NCI-H1417 treated with DMSO at 0.1 percent for 48 hours (cell line): ENCODE measurements around the gene GBP7.
"Not testable (repeated sequence)": the region's sequence is repeated elsewhere in the genome, so short reads cannot be mapped to it uniquely, and the experiment has no call there.

ENCODE experiments used
- DNase-seq: peaks from one replicate; lab custom pipeline; 2025; lab: John Stamatoyannopoulos, UW

Gene GBP7, protein sequence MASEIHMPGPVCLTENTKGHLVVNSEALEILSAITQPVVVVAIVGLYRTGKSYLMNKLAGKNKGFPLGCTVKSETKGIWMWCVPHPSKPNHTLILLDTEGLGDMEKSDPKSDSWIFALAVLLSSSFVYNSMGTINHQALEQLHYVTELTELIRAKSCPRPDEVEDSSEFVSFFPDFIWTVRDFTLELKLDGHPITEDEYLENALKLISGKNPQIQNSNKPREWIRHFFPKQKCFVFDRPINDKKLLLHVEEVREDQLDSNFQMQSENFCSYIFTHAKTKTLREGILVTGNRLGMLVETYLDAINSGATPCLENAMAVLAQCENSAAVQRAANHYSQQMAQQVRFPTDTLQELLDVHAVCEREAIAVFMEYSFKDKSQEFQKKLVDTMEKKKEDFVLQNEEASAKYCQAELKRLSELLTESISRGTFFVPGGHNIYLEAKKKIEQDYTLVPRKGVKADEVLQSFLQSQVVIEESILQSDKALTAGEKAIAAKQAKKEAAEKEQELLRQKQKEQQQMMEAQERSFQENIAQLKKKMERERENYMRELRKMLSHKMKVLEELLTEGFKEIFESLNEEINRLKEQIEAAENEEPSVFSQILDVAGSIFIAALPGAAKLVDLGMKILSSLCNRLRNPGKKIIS

GRCh38 chr1:89175601-89176256, at the start of gene GBP7:
Gene GBP7, minus strand, starts transcription at chr1:89176003. Its CDS starts 4,068 bp downstream, at chr1:89171935.
- no peak for DNase-seq

DNA sequence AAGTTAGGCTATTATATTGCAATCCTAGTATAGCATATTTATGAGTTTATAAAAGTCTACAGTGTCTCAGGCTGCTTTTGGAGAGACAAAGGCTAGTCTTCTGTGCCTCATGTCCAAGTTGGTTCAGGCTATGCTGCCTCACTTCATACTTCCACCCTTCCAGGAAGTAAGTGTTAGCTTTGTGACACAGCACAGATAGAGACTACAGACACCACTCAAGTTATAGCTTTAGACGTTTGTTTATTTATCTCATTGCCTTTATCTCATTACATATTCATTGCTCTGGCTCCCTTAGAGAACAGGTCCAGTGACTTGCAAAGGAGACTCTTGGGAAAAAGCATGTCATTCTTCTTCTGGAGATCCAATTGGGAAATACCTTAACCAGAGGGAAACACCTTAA, 45.5 kb upstream of the GBP7 start:
- DNase-seq, result no peak

- not testable (repeated sequence) for DNase-seq
Measured at GRCh38 chr1:89219851-89220250, 44.0 kb upstream of the GBP7 start.

DNA sequence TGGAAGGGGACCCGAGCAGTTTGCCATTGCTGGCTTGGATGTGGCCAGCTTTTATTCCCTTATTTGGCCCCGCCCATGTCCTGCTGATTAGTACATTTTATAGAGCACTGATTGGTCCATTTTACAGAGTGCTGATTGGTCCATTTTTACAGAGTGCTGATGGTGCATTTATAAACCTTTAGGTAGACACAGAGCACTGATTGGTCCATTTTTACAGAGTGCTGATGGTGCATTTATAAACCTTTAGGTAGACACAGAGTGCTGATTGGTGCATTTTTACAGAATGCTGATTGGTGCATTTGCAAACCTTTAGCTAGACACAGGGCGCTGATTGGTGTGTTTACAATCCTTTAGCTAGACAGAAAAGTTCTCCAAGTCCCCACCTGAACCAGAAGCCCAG, 43.1 kb upstream of the GBP7 start:
- DNase-seq, result not testable (repeated sequence)

DNA sequence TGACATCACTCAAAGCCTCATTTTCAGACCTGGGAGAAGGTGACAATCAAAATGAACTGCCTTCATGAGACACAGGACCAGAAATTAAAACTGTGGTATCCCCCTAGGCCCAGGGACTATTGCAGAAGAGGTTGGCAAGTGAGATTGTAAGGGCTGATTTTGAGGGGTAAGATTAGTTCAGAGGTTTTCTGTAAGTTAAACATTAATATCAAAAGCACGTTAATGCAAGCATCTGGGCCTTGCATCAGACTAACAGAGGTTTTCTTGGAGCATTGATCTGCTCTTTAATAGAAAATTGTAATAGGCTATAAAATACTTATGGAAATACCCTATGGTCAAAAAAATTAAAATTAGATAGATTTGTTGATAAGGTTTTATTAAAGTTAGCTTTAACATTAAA, 37.5 kb upstream of the GBP7 start:
- no peak for DNase-seq

DNA sequence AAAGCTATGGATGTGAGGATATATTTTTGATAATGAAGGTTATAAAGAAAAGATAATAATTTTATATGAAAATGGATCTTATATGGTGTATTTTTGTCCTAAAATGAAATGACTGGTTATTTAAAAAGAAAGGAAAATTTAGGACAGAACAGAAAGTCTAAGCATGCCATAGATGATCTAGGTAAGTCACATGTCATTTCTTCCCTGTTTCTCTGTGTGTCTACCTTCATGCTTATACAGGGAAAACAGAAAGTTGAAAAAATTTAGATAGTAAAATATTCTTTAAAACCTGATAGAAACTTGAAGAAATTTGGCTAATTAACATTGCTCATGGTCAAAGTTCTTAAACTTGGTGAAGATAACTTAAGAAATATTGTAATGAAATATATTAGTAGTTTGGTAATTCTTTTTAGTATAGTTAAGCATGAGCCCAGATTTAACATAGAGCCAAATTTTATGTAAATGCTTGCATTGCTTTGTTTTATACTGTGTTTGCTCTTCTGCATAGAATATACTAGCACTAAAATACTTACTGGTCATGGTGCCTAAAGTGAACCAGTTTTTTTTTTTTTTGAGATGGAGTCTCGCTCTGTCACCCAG, 35.3 kb upstream of the GBP7 start:
- DNase-seq, result no peak

DNA sequence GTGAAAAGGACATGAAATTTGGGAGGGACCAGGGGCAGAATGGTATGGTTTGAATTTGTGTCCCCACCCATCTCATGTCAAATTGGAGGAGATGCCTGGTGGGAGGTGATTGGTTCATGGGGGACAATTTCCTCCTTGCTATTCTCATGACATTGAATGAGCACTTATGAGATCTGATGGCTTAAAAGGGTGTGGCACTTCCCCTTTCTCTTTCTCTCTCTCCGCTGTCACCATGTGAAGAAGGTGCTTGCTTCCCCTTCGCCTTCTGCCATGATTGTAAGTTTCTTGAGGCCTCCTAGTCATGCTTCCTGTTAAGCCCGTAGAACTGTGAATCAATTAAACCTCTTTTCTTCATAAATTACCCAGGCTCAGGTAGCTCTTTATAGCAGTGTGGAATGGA, 30.6 kb upstream of the GBP7 start:
- DNase-seq, result no peak

GRCh38 chr1:89203166-89203565, 27.4 kb upstream of the GBP7 start:
- DNase-seq, result no peak

GRCh38 chr1:89201106-89201794, 25.4 kb upstream of the GBP7 start:
- no peak for DNase-seq

GRCh38 chr1:89200663-89201062, 24.9 kb upstream of the GBP7 start:
- DNase-seq, result no peak

DNA sequence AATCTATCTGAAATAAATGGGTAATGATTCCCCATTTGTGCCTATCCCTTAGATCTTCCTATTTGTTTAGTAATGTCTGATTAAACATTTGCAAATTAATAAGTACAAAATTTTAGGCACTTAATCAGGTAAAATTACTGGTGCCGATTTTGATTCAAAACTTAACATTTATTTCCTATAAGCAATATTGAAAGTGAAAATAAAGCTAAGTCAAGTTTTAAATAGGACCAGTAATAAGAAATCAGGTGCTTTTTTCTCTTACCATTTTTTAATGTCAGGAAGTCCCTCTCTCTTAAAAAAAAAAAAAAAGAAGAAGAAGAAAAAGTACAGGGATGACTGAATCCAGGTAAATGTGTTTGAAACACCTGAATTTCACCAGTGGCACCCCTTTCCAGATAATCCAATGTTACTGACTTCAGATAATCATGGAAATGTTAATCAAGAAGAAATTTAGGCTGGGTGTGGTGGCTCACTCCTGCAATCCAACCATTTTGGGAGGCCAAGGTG, 23.8 kb upstream of the GBP7 start:
- DNase-seq, result no peak

DNA sequence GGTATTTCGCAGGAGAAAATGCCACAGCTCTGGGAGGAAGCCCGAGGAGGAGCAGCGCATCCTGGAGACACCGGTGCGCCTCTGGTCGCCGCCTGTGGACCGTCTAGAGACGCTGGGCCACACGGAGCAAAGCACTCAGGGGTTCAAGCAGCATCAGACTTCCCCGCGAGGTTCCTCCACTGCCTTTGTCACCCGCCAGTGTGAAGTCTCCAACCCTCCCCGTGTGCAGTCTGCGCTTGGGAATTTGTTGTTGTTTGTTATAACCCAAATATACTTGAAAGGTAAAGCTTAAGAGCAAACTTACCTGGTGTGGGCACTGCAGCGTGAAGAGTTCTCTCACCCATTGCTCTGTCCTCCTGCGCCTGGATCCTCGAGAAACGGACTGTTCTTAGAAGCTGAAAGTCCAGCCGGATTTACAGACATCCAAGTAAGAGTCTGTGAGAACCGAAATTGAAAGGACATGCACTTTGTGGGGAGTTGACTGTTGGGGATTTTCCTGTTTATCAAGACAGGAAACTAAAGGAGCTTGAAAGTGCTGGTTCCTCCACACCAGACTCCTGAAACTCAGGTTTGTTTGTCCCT, 22.8 kb upstream of the GBP7 start, which contains the start of gene GBP4:
Gene GBP4, minus strand, starts transcription at position 452 of the 582 bp plus-strand sequence. Its CDS starts 108 bp downstream, at position 344.
- no peak for DNase-seq

DNA sequence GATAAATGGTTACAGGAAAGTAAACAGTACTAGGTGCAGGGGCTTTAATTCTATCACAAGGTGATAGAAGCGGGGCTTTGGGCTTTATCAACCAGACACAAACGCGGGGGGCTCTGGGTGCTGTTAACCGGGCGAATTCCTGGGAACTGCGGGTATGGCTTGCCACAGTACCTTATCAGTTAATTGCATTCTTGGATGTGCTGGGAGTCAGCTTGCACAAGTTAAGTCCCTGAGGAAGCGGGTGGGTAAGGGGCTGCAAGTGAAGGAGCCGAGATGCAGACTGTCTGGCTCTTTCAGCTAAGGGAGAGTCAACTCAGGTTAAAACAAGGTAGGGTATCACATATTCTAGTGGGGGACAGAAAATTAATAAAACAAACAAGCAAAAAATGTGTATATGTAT, 22.3 kb upstream of the GBP7 start:
- DNase-seq, result no peak

DNA sequence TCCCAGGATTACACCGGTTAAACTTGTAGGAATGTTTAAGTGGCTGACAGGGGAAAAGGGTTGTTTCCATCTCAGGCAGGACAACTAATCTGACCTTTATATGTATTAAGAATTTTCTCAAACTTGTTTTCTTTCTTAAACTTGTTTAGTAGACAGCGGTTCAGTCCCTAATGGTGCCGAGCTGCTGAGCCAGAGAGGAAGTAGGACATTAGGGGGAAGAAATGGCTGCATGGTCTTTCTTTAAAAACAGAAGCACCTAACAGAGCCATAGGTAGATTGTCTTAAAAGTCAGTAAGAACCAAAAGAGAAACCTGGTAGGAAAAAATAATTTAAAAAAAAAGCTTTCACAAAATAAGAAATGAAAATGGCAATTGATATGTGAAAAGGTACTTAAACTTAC, 19.7 kb upstream of the GBP7 start:
- no peak for DNase-seq

GRCh38 chr1:89191314-89191713, 15.5 kb upstream of the GBP7 start:
- DNase-seq, result no peak

- no peak for DNase-seq
Measured at GRCh38 chr1:89190017-89190416, 14.2 kb upstream of the GBP7 start.

GRCh38 chr1:89179343-89179742, 3.5 kb upstream of the GBP7 start:
- DNase-seq, result no peak

DNA sequence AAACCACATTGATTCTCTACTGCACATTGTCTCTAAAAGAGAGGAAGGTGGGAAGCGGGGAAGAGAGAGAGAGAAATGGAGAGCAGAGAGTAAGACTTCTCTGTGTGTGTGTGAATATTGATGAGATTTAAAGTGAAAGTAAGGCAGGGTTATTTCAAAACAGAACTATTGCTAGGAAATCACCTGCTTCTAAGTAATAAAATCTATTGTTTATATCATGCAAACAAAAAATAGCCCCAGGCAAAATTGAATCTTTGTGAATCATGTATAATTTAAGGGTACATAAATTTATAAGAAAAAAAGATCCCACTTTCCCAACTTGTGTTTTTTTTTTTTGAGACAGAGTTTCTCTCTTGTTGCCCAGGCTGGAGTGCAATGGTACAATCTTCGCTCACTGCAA, 1.2 kb upstream of the GBP7 start:
- no peak for DNase-seq

DNA sequence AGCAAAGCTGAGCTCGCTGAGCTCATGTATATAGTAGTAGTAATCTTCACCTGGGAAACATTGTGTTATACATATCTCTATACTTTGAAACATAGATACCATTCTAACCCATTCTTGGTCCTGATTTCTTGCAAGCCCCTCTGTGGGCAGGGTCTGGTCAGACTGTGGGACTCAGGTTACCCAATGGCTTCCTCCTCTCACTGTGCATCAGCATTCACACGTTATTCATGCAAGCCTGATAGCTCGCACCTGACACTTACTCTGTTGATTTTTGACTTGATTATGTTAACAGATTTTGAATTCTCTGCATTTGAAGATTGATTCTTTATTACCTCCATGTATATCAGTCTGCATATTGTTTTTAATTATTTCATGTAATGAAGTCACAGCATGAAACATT, 1.3 kb downstream of the GBP7 start:
- no peak for DNase-seq

DNA sequence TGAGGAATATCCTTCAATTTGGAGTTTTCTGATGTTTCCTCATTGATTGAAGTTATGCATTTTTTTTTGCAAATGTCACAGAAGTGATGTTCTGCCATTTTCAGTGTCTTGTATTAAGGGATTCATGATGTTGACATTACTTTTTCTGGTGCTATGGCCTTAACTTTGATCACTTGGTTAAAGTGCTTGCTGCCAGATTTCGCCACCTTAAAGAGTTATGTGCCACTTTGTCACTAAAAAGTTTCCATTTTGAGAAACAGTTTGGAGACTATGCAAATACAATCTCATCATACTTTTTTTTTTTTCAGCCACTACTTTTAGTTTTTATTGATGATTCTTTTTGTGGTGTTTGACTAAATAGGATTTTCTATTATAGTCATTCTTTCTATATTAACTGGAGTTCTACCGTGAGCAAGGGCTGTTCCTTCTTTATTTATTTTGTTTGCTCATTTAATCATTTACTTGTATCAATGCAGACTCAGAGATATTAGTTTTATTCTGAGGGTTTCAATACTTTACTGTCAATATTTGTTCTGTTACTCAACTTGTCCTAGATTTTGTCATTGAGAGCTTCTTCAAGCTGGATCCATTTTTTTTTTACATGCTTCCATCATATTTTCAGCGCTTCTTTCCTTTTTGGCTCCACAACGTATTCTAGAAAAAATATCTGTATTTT, 3.2 kb downstream of the GBP7 start:
- DNase-seq, result no peak

GRCh38 chr1:89171067-89171438, 4.8 kb downstream of the GBP7 start:
- no peak for DNase-seq
